22Rv1 (cell line): ENCODE results near the gene DCC.
A peak's percentile ranks its signal among the peaks of the same experiment; 100 is the strongest.

Experiments used
- H3K27ac ChIP-seq: fragments of 450-650 bp; 2 replicates; pipeline ENCODE4 v1.5.1; 2017
- ZFX ChIP-seq: fragments of 450-650 bp; IDR thresholded peaks from 2 replicates; pipeline ENCODE4 v1.6.1; 2017; ENCODE audit warnings: antibody characterized with exemption, borderline replicate concordance
- TF ChIP-seq, protein P1 (sequence below): fragments of 450-650 bp; IDR thresholded peaks from 2 replicates; pipeline ENCODE4 v1.5.1; 2017; ENCODE audit warnings: mild to moderate bottlenecking

Gene DCC

GRCh38 chr18:52422985-52423601, 83.1 kb downstream of the DCC start:
- TF ChIP-seq, protein P1, sequence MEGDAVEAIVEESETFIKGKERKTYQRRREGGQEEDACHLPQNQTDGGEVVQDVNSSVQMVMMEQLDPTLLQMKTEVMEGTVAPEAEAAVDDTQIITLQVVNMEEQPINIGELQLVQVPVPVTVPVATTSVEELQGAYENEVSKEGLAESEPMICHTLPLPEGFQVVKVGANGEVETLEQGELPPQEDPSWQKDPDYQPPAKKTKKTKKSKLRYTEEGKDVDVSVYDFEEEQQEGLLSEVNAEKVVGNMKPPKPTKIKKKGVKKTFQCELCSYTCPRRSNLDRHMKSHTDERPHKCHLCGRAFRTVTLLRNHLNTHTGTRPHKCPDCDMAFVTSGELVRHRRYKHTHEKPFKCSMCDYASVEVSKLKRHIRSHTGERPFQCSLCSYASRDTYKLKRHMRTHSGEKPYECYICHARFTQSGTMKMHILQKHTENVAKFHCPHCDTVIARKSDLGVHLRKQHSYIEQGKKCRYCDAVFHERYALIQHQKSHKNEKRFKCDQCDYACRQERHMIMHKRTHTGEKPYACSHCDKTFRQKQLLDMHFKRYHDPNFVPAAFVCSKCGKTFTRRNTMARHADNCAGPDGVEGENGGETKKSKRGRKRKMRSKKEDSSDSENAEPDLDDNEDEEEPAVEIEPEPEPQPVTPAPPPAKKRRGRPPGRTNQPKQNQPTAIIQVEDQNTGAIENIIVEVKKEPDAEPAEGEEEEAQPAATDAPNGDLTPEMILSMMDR, result peak; percentile 19; the same call in 1 of the 2 replicates
- no peak for TF ChIP-seq ZFX

GRCh38 chr18:52426041-52426440, 86.0 kb downstream of the DCC start:
- TF ChIP-seq ZFX, result no peak
- TF ChIP-seq, protein P1, result no peak
- H3K27ac ChIP-seq, result no peak overlapping the region

More at GRCh38 chr18:52422985-52423601, 83.1 kb downstream of the DCC start:
- H3K27ac ChIP-seq, result no peak overlapping the region

- no peak overlapping the region for H3K27ac ChIP-seq
Observed at GRCh38 chr18:52426462-52426861, 86.5 kb downstream of the DCC start.

DNA sequence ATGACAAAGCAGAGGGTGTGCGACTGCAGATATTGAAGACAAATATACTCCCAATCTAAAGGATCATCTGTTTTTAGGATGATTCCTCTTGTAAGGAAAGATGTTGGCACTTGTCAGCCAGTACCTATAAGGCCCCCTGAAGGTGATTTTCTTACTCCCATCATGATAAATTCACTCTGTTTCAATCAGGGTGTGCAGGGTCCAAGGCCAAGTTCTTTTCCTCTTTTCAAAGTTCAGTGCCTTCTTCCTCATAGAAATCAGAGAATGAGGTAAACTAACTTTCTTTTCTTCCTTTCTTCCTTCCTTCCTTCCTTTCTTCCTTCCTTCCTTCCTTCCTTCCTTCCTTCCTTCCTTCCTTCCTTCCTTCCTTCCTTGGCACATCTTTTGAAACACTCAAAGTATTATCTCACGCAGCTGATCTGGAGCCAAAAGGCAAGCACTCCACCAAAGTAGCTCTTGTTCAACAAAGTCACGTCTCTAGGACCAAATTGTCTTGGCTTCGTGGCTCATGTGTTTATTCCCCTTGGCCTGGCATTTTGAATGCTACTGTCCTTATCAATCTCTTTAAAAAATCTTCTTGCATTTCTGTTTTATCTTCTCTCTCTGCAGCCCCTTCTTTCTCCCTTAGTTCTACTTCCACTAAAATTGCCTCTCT, 87.7 kb downstream of the DCC start:
- no peak overlapping the region for H3K27ac ChIP-seq
- no peak for TF ChIP-seq ZFX
- TF ChIP-seq, protein P1, result no peak

More at GRCh38 chr18:52426462-52426861, 86.5 kb downstream of the DCC start:
- TF ChIP-seq, protein P1, result no peak
- TF ChIP-seq ZFX, result no peak

GRCh38 chr18:52431683-52432082, 91.7 kb downstream of the DCC start:
- TF ChIP-seq, protein P1, result no peak
- TF ChIP-seq ZFX, result no peak
- no peak overlapping the region for H3K27ac ChIP-seq

DNA sequence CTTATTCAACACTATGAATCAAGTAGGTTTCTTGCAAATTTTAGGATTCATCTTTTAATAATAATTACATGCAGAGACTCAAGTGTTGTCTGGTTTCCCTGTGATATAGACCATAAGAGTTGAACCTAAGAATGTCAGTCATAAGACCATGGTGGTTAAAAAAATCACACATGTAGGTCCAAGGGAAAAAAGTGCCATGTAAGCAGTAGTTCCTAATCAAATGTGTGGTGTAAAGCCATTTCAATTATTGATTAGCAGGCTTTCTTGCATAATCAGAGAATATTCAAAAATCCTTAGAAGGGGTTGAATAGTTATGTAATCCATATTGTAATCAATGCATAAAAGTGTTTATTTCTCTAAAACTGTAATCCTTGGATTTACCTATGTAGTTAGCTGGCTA, 93.8 kb downstream of the DCC start:
- H3K27ac ChIP-seq, result no peak overlapping the region
- TF ChIP-seq, protein P1, result no peak
- TF ChIP-seq ZFX, result no peak

GRCh38 chr18:52435301-52435700, 95.3 kb downstream of the DCC start:
- no peak overlapping the region for H3K27ac ChIP-seq
- TF ChIP-seq, protein P1, result no peak
- TF ChIP-seq ZFX, result no peak
